Muscle of leg (tissue), 11 donors: ENCODE data around the gene BTBD9. TPM values are rescaled to one million over a fixed set of nuclear protein-coding genes. Genes with fewer than 3 reads are reported as not detected.

Experiments used
- DNase-seq: peaks from one replicate; pipeline ENCODE4 v3.0.0; 2013
- H3K27ac ChIP-seq: one replicate; pipeline ENCODE4 v1.5.1; 2013; ENCODE audit warnings: mild to moderate bottlenecking, low read length, control low read depth
- H3K27me3 ChIP-seq: one replicate; pipeline ENCODE4 v1.6.1; 2013; ENCODE audit warnings: low read length; ENCODE audit not compliant: control insufficient read depth, insufficient read depth
- H3K36me3 ChIP-seq: one replicate; pipeline ENCODE4 v1.6.1; 2013; ENCODE audit warnings: low read length; ENCODE audit not compliant: control insufficient read depth, insufficient read depth
- H3K4me1 ChIP-seq: one replicate; pipeline ENCODE4 v1.6.1; 2013; ENCODE audit warnings: low read length; ENCODE audit not compliant: control insufficient read depth, insufficient read depth
- H3K4me3 ChIP-seq: one replicate; pipeline ENCODE4 v1.5.1; 2013; ENCODE audit warnings: low read length, control low read depth
- H3K9me3 ChIP-seq: replicated peaks from 2 replicates; pipeline ENCODE4 v1.6.1; 2013; ENCODE audit warnings: low read depth, low read length; ENCODE audit not compliant: control insufficient read depth
- WGBS: methylation state at CpG from one replicate; pipeline ENCODE4 v1.1.5; 2013; ENCODE audit warnings: missing lambda C conversion rate; ENCODE audit not compliant: insufficient coverage; 5-methylcytosine and 5-hydroxymethylcytosine counted together
- polyA plus RNA-seq, 8 donors: library from polyadenylated mRNA; unstranded; fragments of 120-200 nt; gene quantifications; one replicate each; pipeline versions ENCODE4 v1.2.1 to v1.2.3, GENCODE V29; 2013; ENCODE audit warnings: inconsistent platforms in 1 of 8, low replicate concordance in 1 of 8; ENCODE audit not compliant: insufficient read length in 8 of 8, insufficient read depth in 1 of 8
- total RNA-seq: library from RNA; stranded (reverse); fragments of 120-200 nt; gene quantifications from one replicate; pipeline ENCODE4 v1.2.4, GENCODE V29; 2013

Gene BTBD9
- total and polyA plus RNA-seq, 9 donors = 6.5 to 10.5 (median 8.2) TPM

DNA sequence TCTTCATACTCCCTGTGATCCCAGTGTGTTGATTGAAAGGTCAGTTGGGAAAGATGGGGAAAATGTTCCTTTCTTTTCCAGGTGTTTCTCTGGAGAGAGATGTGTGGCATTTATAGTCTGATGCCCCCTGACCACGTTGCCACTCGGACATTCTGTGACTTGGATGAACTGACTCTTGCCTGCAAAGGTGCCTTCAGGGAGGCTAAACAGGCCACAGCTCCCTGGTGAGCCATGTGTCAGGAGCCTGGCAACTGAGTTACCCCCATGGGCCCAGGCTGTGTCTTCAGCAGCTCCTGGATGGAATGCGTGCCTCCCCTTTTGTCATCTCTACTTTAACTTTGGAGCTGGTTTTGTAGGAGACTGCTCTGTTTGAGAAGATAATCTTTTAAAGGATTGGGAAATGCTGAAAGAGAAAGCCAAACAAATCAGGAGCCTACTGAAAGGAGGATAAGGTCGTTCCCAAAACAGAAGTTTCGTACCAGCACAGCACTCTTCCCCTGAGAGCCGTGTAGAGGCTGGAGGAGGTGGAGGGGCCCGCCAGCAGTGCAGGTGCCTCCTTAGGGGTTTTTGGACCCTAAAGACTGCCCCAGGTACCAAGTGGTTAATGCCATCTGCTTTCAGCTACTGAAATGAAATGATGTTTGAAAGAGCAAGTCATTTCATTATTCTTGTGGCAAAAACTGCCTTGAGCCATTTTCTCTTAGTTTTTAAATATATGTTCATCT is 497.4 kb downstream of the BTBD9 start:
- Histone ChIP-seq H3K27ac (no peak overlapping the region), H3K4me1 (peaks cover 9% of the 10 kb centered on the region), H3K27me3 (no peaks in the 10 kb centered on the region), H3K36me3 (peaks cover 15% of the 10 kb centered on the region), H3K4me3 (no peak overlapping the region), H3K9me3 (peaks cover 4% of the 10 kb centered on the region)
- DNase-seq = no peak
- 84% methylated on average over 2 of the region's 7 CpGs for WGBS

DNA sequence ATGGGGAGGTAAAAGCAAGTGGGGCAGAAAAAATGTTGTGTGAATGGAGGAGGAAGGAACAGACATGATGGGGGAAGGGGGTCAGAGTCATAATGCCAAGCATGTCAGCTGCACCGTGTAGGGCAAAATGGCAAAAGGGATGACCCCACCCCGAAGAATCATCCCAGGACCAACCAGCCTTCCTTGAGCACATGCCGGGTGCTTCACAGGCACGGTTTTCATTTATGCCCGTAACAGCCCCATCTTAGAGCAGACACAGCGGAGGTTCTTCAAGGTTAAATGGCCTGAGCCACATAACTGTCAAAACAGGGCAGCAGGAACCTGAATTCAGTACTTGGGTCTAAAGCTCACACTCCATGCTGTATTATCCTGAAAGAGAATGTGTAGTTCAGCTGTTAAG is 498.0 kb downstream of the BTBD9 start:
- 88% methylated on average over 6 of the region's 6 CpGs for WGBS
- peaks cover 15% of the 10 kb centered on the region for H3K36me3 ChIP-seq
- peaks cover 9% of the 10 kb centered on the region for H3K4me1 ChIP-seq
- peaks cover 4% of the 10 kb centered on the region for H3K9me3 ChIP-seq
- no peak overlapping the region for H3K4me3 ChIP-seq
- no peak overlapping the region for H3K27ac ChIP-seq
- no peak for DNase-seq
- H3K27me3 ChIP-seq = no peaks in the 10 kb centered on the region

DNA sequence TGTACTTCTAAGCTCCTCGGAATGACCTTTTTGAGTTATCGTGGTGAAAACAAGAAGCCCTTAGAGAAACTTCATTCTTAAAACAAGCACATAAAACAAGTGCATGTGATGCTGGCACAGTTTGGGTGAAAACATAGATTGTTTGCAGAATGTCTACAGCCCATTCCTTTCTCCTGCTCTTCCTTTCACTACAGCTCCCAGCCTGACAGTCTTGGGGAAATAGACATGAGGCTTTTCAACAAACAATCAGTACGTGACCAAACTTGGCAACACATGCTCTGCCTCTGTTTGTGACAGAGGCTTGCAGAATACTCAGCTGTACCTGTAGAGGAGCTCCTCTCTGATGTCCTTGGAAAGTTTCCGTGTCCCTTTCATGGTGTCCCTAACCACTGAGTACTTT is 498.6 kb downstream of the BTBD9 start:
- H3K4me1 ChIP-seq = peaks cover 9% of the 10 kb centered on the region
- WGBS = 60% methylated on average over 1 of the region's 4 CpGs
- H3K27me3 ChIP-seq = no peaks in the 10 kb centered on the region
- DNase-seq = no peak
- peaks cover 4% of the 10 kb centered on the region for H3K9me3 ChIP-seq
- H3K36me3 ChIP-seq = peaks cover 15% of the 10 kb centered on the region
- no peak overlapping the region for H3K4me3 ChIP-seq
- no peak overlapping the region for H3K27ac ChIP-seq

DNA sequence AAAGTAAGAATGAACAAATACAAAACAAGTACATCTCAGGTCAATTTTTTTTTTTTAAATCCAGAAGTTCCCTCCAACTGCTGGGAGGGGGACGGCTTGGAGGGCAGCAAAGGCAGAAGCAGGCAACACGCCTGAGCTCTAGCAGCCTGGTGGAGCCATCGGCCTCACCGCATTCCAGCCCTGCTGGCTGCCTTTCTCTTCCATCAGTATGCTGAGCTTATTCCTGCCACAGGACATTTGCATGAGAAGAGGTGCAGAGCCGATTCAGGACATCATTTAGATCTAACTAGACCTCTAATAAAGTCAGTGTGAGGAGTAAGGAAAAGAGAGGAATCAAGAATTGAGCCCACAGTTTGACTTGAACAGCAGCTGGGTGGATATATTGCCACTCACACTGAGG is 501.4 kb downstream of the BTBD9 start:
- Histone ChIP-seq H3K27ac (no peak overlapping the region), H3K4me3 (no peak overlapping the region), H3K4me1 (peaks cover 11% of the 10 kb centered on the region), H3K36me3 (peaks cover 12% of the 10 kb centered on the region), H3K9me3 (peaks cover 4% of the 10 kb centered on the region), H3K27me3 (no peaks in the 10 kb centered on the region)
- no peak for DNase-seq
- 96% methylated on average over 4 of the region's 5 CpGs for WGBS

DNA sequence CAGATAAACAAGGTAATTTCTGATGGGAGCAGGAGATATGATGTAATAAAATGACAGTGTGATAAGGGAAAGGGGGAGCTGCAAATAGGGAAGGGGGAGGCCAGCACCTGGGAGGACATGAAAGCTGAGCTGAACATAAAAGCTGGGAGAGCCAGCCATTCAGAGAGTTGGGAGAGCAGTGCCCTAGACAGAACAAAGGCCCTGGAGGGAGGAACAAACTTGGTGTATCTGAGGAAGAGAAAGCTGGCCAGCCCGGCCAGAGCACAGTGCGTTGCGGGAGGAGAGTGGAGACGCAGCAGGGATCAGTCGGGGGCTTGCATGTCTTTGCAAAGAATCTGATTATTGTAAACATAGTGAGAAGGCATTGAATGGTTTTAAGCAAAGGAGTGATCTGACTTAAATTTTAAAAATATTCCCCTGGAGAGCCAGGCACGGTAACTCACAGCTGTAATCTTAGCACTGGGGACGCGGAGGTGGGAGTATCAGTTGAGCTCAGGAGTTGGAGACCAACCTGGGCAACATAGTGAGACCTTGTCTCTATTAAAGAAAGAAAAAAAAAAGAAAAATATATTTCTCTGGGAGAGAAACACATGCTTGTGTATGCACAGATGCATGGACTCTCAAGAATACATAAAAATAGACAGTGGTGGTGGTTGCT is 502.0 kb downstream of the BTBD9 start:
- Histone ChIP-seq H3K4me1 (peaks cover 6% of the 10 kb centered on the region), H3K36me3 (peaks cover 12% of the 10 kb centered on the region), H3K27ac (no peak overlapping the region), H3K4me3 (no peak overlapping the region), H3K9me3 (peaks cover 4% of the 10 kb centered on the region), H3K27me3 (no peaks in the 10 kb centered on the region)
- no peak for DNase-seq
- WGBS = 69% methylated on average over 3 of the region's 8 CpGs

DNA sequence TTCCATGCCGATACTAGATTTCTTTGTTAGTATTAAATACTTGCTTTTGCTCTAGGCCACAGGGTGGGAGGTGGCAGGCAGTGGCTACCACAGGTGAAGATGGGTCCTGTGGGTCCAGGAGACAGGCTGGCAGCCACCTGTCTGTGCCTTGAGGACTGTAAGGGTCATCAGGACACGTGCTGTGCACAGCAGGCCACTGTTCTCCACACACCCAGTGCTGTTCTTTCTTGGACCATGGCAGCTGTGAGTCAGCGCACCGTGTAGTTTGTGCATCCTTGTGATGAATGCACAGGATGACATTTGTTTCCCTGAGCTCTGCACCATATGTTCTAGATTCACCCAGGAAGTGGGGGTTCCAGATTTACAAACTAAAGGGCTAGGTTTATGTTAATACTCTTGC is 503.2 kb downstream of the BTBD9 start:
- Histone ChIP-seq H3K27ac (no peak overlapping the region), H3K9me3 (peaks cover 4% of the 10 kb centered on the region), H3K4me3 (no peak overlapping the region), H3K36me3 (peaks cover 16% of the 10 kb centered on the region), H3K27me3 (no peaks in the 10 kb centered on the region), H3K4me1 (peaks cover 8% of the 10 kb centered on the region)
- DNase-seq = no peak
- 85% methylated on average over 2 of the region's 4 CpGs for WGBS

DNA sequence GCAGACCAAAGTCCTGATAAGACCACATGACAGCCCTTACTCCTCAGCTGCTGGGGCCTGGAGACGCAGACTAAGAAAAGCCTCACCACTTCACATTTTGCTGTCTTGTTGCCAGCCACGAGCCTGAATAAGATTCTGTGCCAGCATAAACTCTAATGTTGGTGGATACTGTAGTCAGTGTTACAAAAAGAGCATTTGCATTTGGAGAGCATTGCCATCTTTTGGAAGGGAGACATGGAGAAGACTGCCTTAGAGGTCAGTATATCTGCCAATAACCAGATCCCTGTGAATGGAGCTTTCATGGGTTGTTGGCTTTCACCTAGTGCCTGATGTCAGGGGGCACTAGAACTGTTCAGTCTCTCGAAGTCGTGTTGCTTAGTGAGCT is 505.0 kb downstream of the BTBD9 start:
- Histone ChIP-seq H3K27me3 (no peaks in the 10 kb centered on the region), H3K9me3 (no peaks in the 10 kb centered on the region), H3K27ac (no peak overlapping the region), H3K4me3 (no peak overlapping the region), H3K36me3 (peaks cover 11% of the 10 kb centered on the region), H3K4me1 (peaks cover 10% of the 10 kb centered on the region)
- WGBS = 91% methylated on average over 2 of the region's 4 CpGs
- no peak for DNase-seq

DNA sequence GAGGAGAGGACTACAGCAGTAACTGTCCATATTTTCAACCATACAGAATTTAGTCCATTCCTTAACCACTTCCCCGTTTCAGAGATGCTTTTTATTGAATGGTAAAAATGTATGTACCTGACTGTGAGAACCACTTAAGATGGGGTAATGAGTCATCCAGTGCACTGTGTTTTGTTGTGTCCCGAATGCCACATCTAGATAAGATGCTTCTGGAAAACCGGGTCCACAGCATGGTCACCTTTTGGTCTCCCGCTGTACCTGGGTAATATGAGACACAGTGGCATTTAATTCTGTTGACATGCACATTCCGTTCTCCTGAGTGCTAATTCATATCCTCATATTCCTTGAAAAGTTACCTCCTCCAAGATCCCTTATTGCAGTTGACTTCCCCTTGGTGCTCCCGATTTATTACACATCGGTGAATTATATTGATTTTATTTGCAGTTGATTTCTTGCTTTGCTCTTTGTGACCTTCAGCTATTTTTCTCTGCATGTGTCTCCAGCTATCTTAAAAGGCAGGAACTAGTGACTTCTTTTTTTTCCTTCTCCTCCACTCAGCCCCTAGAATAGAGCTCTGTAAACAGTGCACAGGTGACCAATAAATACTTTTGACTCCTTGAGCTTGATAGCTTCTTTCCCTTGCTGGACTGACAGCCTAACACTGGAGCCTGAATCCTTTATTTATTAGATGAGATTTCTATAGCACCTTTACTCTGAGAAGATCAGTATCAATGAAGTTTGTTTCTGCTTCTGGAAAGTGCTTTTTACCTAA is 505.6 kb downstream of the BTBD9 start:
- Histone ChIP-seq H3K4me3 (no peak overlapping the region), H3K9me3 (peaks cover 2% of the 10 kb centered on the region), H3K27me3 (no peaks in the 10 kb centered on the region), H3K4me1 (peaks cover 10% of the 10 kb centered on the region), H3K36me3 (peaks cover 10% of the 10 kb centered on the region), H3K27ac (no peak overlapping the region)
- no peak for DNase-seq
- WGBS = 90% methylated on average over 3 of the region's 7 CpGs

DNA sequence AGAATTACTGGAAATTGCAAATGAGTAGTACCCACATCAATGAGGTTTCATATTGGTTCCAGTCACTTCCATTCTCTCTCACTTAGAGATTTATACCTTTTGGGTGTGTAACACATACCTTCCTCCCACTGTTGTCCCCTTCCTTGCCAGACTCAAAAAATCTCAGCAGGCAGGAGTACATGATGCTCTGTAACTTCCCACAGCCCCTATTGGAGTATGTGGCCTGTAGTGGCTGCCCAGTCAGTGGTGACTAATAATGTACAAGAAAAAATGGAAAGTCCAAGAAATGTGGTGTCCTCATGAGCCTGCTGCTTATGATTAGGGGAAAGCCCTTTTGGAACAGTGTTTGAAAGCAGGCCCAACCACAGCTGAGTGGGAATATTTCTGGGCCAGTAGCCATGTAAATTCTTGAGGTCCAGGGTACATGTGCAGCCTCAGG is 508.2 kb downstream of the BTBD9 start:
- peak; percentile 90 for DNase-seq
- H3K4me1 ChIP-seq = peaks cover 10% of the 10 kb centered on the region
- peaks cover 13% of the 10 kb centered on the region for H3K36me3 ChIP-seq
- H3K4me3 ChIP-seq = no peak overlapping the region
- peak overlapping the region; percentile 17 for H3K27ac ChIP-seq
- no peaks in the 10 kb centered on the region for H3K27me3 ChIP-seq
- peaks cover 5% of the 10 kb centered on the region for H3K9me3 ChIP-seq

DNA sequence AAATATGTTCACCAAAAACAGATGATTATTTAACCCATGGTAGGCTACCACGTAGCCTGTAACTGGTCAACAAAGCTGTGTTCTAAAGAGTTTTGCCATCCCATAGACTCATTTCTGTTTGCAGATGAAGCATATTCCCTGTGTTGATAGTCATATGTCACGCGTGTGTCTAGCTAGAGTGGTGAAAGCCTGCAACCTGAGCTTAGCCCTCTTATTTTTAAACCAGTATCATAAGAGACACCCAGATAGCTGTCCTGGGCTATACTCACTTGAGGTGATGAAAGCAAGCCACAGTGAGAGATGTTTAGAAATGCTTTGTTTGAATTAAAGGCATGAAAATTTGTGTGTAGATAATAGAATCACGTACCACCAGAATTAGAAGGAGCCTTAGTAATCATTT is 512.4 kb downstream of the BTBD9 start:
- H3K27ac ChIP-seq = no peak overlapping the region
- no peak overlapping the region for H3K4me3 ChIP-seq
- H3K9me3 ChIP-seq = peaks cover 7% of the 10 kb centered on the region
- no peak for DNase-seq
- peaks cover 5% of the 10 kb centered on the region for H3K4me1 ChIP-seq
- peaks cover 12% of the 10 kb centered on the region for H3K36me3 ChIP-seq
- WGBS = 80% methylated on average over 1 of the region's 4 CpGs
- no peaks in the 10 kb centered on the region for H3K27me3 ChIP-seq
